NCI-H1417 treated with DMSO at 0.1 percent for 48 hours (cell line): Measurements from ENCODE around the gene TRAF2.

ENCODE experiments used
- DNase-seq: peaks from one replicate; lab custom pipeline; 2025; lab: John Stamatoyannopoulos, UW

TRAF2 gene

GRCh38 chr9:136847088-136847825 is 39.1 kb upstream of the TRAF2 start:
- DNase-seq, result no peak

GRCh38 chr9:136847826-136848392 is 38.4 kb upstream of the TRAF2 start:
- no peak for DNase-seq

- DNase-seq, result no peak
Measured at GRCh38 chr9:136848393-136849037, 37.8 kb upstream of the TRAF2 start.

- DNase-seq, result peak; percentile 98
Measured at GRCh38 chr9:136849038-136849959, 37.0 kb upstream of the TRAF2 start, which contains the start of gene PHPT1. Gene PHPT1, plus strand, starts transcription at chr9:136849409. Its CDS starts 22 bp downstream, at chr9:136849431.

- no peak for DNase-seq
Measured at GRCh38 chr9:136849960-136850865, 36.1 kb upstream of the TRAF2 start.

GRCh38 chr9:136850866-136851775 is 35.2 kb upstream of the TRAF2 start:
- no peak for DNase-seq

- no peak for DNase-seq
Measured at GRCh38 chr9:136851941-136852663, 34.2 kb upstream of the TRAF2 start, which contains the start of gene MAMDC4. Gene MAMDC4, plus strand, starts transcription at chr9:136852346. Its CDS starts 71 bp downstream, at chr9:136852417.

- no peak for DNase-seq
Measured at GRCh38 chr9:136852664-136853595, 33.4 kb upstream of the TRAF2 start.

- DNase-seq, result no peak
Measured at GRCh38 chr9:136853596-136854112, 32.7 kb upstream of the TRAF2 start.

GRCh38 chr9:136854113-136854841 is 32.0 kb upstream of the TRAF2 start:
- no peak for DNase-seq

- no peak for DNase-seq
Measured at GRCh38 chr9:136854842-136855460, 31.4 kb upstream of the TRAF2 start.

GRCh38 chr9:136855461-136856078 is 30.7 kb upstream of the TRAF2 start:
- DNase-seq, result no peak

GRCh38 chr9:136856079-136856476 is 30.2 kb upstream of the TRAF2 start:
- DNase-seq, result no peak

GRCh38 chr9:136856541-136857141 is 29.7 kb upstream of the TRAF2 start:
- no peak for DNase-seq

- DNase-seq, result no peak
Measured at GRCh38 chr9:136857166-136857565, 29.1 kb upstream of the TRAF2 start.
